NCI-H510A (cell line): Measurements from ENCODE around the gene PIGBOS1.
A peak's percentile ranks its signal among the peaks of the same experiment; 100 is the strongest.
"Not testable (repeated sequence)": the region's sequence is repeated elsewhere in the genome, so short reads cannot be mapped to it uniquely, and the experiment has no call there.

Source experiments
- DNase-seq: peaks from one replicate; lab custom pipeline; 2025; lab: John Stamatoyannopoulos, UW

PIGBOS1 gene

DNA sequence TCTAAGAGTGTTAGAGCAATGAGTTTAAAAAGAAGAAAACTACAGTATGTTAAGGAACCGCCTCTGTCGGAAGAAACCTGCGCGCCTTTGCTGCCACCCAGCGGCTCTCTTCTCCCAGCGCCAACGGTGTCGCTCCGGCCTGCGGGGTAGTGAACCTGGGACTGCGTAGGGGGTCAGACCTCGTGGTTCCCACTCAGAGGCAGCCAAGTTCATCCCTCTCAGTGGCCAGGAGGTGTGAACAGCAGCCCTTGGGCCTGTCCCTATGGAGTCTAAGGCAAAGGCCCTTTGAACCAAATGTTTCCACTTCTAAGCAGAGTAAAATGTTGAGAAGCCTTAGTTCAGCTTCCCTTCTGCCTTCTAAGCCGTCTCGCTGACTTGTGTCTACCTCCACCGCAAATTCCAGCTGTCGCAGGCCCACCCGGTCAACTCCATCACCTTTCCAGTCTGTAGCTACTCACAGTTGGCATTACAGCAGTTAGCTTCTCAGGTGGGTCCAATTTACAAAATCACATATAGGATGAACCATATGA lies 28.3 kb downstream of the PIGBOS1 start:
- DNase-seq, result peak; percentile 17

DNA sequence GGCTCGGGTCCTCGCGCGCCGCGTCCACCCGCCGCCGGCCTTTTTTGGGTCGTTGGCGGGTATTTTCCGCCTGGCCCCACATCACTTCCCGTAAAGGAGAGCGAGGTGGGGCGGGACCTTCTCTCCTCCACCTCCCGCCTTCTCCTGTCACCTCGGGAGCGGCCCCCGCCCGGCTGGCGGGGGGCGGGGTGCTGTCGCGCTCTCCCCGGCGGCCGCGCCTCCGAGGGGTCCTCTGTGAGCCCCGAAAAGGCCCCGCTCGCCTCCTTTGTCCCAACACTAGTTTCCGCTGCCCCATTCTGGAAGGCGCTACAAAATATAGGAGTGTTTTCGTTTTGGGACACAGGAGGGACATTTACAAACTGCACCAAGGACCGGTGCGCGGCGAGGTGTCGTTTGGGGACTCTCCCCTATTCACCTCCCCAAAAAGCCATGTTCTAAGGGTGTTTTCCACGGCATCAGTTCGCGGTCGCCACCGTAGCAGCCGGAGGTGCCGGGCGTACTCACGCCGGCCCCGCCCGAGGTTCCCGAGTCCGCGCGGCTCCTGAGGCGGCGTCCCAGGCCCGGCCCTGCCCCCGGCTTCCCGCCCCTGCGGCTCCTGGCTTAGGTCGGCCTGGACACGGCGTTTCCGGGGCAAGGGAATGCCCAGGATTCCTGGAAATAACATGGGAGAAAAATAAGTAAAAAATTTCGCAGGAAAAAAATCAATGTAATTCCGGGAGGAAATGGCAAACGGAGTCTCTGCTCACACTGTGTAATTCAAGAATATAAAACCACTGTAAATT lies 29.0 kb downstream of the PIGBOS1 start, which contains the start of gene RAB27A:
Gene RAB27A, minus strand, starts transcription at position 68 of the 782 bp plus-strand sequence. CDS start 54,879 bp downstream, outside the sequence.
- DNase-seq, result peak; percentile 34

DNA sequence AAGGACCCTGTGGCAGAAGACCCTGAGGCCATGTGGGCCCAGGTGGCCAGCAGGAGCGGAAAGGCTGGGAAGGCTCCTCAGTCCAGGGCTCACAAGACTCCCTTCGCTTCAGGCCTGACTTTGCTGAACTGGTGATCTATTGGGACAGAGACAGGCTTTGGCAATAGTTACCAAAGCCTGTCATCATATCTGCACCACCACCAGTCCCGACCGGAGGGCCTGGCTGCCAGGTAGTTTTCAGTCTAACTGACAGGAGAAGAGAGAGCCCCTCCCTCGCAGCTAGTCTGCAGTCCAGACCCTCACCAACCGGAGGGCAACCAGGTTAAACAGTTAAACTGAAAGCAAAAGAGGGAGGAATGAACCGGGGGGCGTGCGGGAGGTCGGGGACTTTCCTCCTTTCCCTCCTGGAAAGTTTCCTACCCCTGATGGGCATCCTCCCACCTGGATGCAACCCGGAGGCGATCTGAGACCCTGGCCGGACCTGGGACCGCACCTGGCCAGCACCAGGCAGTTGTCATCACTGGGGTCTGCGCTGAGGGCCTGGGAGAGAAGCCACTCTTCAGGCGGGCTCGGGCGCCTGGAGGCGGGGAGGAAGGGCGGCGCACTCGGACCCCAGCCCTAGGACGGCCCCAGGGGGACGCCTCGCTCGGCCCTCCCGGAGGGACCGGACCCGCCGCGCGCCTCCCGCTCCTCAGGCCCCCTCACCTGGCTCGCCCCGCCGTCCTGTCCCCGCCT lies 29.7 kb downstream of the PIGBOS1 start:
- DNase-seq, result no peak

GRCh38 chr15:55288006-55288717 lies 30.8 kb downstream of the PIGBOS1 start:
- no peak for DNase-seq

- DNase-seq, result not testable (repeated sequence)
Observed at GRCh38 chr15:55286442-55287189, 32.3 kb downstream of the PIGBOS1 start.

DNA sequence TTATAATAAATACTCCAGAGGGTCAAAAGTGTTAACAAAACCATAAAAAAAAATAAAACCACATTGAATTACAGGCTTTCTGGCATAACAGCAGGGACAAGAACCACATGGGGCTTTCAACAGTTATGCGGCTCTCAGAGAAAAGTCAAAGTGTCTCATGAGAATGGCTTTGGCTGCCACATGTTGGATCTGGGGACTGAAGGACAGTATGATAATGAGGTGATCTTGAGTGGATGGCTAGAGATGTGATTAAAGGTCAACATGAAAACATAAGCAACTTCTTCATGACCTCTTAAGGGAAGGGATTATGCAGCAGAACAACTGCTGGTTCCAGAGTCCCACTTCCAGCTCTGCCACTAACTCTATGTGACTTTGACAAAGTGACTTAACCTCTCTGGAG lies 34.5 kb downstream of the PIGBOS1 start:
- no peak for DNase-seq

DNA sequence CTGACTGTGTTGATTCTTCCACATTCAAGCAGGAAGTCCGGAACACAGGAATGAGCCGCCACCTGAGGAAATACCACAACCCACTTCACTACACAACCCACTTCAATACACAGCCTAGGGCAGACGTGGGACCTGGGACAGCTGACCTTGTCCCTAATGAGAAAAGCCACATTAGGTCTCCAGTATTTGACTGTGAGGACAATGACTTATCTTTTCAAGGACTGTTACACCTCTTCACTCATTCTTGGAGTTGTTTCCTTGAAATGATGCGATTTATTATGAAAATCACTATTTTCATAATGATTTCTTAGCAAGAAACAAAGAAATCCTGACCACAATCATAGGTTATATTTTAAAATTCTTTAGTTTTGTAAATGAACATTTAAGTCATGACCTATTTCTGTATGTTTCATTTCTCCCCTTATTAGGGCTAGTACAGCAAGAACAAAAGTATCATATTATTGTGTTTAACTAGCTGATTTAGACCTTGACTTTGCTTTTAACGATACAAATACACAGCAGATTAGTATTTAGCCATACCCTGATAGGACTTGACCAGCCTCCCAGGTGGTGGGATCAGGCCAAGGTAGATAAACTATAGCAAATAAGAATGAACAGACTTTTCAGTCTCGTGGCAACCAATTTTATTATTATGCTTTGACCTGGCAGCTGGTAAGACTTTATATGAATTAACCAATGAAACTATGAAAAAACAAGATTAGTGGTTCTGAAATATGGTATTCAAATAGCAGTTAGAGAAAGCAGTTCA lies 35.4 kb downstream of the PIGBOS1 start:
- no peak for DNase-seq

GRCh38 chr15:55282284-55282833 lies 36.6 kb downstream of the PIGBOS1 start:
- no peak for DNase-seq

DNA sequence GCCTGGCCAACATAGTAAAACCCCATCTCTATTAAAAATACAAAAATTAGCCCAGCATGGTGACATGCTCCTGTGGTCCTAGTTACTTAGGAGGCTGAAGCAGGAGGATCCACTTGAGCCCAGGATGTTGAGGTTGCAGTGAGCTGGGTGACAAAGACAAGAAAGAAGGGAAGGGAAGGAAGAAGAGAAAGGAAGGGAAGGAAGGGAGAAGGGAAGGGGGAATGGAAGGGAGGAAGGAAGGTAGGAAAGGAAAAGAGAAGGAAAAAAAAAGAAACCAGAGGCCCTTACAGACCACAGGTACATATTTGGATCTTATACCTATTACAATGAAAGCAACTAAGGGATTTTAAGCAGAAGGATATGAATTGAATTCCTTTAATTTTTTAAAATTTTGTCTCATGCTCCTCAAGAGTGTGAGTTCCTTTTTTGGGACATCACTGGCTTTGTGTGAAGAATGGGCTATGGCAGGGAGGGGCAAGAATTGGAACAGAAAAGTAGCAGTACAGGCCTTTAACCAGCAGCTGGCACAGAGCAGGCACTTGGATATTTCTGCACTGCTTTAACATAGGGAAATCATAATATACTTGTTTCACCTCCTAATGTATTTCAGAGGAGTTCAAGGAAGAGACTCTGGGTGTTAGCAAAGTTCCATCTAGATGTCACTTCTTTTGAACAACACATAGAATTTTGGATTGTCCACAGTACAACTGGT lies 37.2 kb downstream of the PIGBOS1 start:
- no peak for DNase-seq

DNA sequence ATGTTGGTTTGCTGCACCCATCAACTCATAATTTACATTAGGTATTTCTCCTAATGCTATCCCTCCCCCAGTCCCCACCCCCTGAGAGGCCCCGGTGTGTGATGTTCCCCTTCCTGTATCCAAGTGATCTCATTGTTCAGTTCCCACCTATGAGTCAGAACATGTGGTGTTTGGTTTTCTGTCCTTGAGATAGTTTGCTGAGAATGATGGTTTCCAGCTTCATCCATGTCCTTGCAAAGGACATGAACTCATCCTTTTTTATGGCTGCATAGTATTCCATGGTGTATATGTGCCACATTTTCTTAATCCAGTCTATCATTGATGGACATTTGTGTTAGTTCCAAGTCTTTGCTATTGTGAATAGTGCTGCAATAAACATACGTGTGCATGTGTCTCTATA lies 38.3 kb downstream of the PIGBOS1 start:
- not testable (repeated sequence) for DNase-seq

GRCh38 chr15:55279746-55280351 lies 39.1 kb downstream of the PIGBOS1 start:
- no peak for DNase-seq

GRCh38 chr15:55279100-55279745 lies 39.7 kb downstream of the PIGBOS1 start:
- no peak for DNase-seq

GRCh38 chr15:55277715-55278114 lies 41.2 kb downstream of the PIGBOS1 start:
- DNase-seq, result no peak

DNA sequence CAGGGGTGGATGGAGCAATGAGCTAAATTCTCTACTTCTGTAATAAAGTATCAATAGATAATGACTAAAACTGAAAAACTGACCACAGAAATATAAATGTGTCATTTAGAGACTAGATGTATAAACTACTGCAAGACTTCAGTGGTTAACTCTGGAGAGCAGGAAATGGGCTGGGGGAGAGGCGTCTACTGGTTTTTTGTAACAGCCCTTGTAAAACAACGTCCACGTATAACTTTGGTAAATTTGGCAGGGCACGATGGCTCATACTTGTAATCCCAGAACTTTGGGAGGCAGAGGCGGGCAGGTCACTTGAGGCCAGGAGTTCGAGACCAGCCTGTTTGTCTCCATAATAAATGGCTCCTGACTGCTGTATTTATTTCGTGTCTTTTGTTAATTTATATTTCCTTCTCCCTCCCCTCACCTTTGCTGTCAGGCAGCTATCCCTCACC lies 41.8 kb downstream of the PIGBOS1 start:
- no peak for DNase-seq

- DNase-seq, result no peak
Observed at GRCh38 chr15:55276324-55276723, 42.6 kb downstream of the PIGBOS1 start.

DNA sequence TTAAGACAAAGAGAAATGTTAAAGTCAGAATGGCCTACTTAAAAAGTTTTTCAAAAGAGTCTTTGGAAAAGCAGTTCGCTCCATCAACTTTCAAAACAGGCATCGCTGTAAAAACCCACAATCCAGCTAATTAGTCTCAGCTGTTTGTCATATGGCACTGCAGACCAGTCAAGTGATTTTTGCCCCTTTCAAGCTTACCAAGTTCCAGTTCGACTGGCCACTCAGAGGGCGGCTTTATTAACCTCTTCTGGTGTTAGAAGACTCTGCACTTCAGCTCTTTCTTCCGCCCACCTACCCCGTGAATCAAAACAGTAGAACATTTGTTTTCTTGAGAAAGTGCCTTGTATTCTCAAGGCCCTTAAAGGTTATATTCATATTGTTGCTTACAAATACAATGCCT lies 48.6 kb downstream of the PIGBOS1 start:
- no peak for DNase-seq

- no peak for DNase-seq
Observed at GRCh38 chr15:55268176-55268695, 50.7 kb downstream of the PIGBOS1 start.

GRCh38 chr15:55267401-55268175 lies 51.3 kb downstream of the PIGBOS1 start:
- no peak for DNase-seq
